GM19240 (cell line): ENCODE results near the gene KCNJ18.
"Not testable (repeated sequence)": the region's sequence is repeated elsewhere in the genome, so short reads cannot be mapped to it uniquely, and the experiment has no call there.

Source experiments
- DNase-seq: peaks from one replicate; pipeline ENCODE4 v3.0.0; 2011; ENCODE audit warnings: low spot score; ENCODE audit not compliant: insufficient read length

KCNJ18 gene

GRCh38 chr17:21670361-21671155 lies 21.8 kb upstream of the KCNJ18 start:
- not testable (repeated sequence) for DNase-seq

GRCh38 chr17:21671437-21671836 lies 20.9 kb upstream of the KCNJ18 start:
- not testable (repeated sequence) for DNase-seq

GRCh38 chr17:21671871-21672270 lies 20.5 kb upstream of the KCNJ18 start:
- not testable (repeated sequence) for DNase-seq

GRCh38 chr17:21673451-21674241 lies 18.7 kb upstream of the KCNJ18 start:
- not testable (repeated sequence) for DNase-seq

- no peak for DNase-seq
These were observed 18.0 kb upstream of the KCNJ18 start for GRCh38 chr17:21674242-21674731.

GRCh38 chr17:21674891-21675738 lies 17.2 kb upstream of the KCNJ18 start:
- not testable (repeated sequence) for DNase-seq

- not testable (repeated sequence) for DNase-seq
These were observed 16.6 kb upstream of the KCNJ18 start for GRCh38 chr17:21675739-21676130.

- no peak for DNase-seq
These were observed 15.8 kb upstream of the KCNJ18 start for GRCh38 chr17:21676281-21677111.

GRCh38 chr17:21677126-21677910 lies 15.0 kb upstream of the KCNJ18 start:
- no peak for DNase-seq

- DNase-seq: no peak
These were observed 14.4 kb upstream of the KCNJ18 start for GRCh38 chr17:21677911-21678310.

- DNase-seq: no peak
These were observed 13.8 kb upstream of the KCNJ18 start for GRCh38 chr17:21678393-21679081.

GRCh38 chr17:21679256-21680146 lies 12.8 kb upstream of the KCNJ18 start:
- no peak for DNase-seq

- no peak for DNase-seq
These were observed 12.0 kb upstream of the KCNJ18 start for GRCh38 chr17:21680366-21680765.

GRCh38 chr17:21680850-21681351 lies 11.4 kb upstream of the KCNJ18 start:
- DNase-seq: not testable (repeated sequence)

GRCh38 chr17:21681576-21681975 lies 10.7 kb upstream of the KCNJ18 start:
- DNase-seq: not testable (repeated sequence)

- not testable (repeated sequence) for DNase-seq
These were observed 10.2 kb upstream of the KCNJ18 start for GRCh38 chr17:21682130-21682529.

- DNase-seq: not testable (repeated sequence)
These were observed 9.1 kb upstream of the KCNJ18 start for GRCh38 chr17:21683142-21683712.
